H7 (cell line): ENCODE data around the gene CELF6. TPM values are rescaled to one million over a fixed set of nuclear protein-coding genes. Genes with fewer than 3 reads are reported as not detected.

Source experiments
- DNase-seq: peaks from one replicate; pipeline ENCODE4 v3.0.0; 2012
- H3K27me3 ChIP-seq: 2 replicates; pipeline ENCODE4 v1.6.0; 2011; ENCODE audit warnings: mild to moderate bottlenecking, low read length; ENCODE audit not compliant: control insufficient read depth, insufficient read depth
- H3K36me3 ChIP-seq: replicated peaks from 2 replicates; pipeline ENCODE4 v1.5.1; 2011; ENCODE audit warnings: low read length; ENCODE audit not compliant: control insufficient read depth, insufficient read depth
- H3K4me3 ChIP-seq: 2 replicates; pipeline ENCODE4 v1.5.1; 2011; ENCODE audit warnings: low read depth, mild to moderate bottlenecking, control low read depth, low read length, moderate library complexity; ENCODE audit not compliant: insufficient read depth
- total RNA-seq: library from RNA; depleted of rRNA; stranded (reverse); fragments of >200 nt; shearing (Covaris generic); gene quantifications from 2 replicates; pipeline ENCODE4 v1.2.3, GENCODE V29; 2014; rRNA removed

CELF6 gene
- 0.21 TPM in 1 of 2 replicates, not detected in the other for total RNA-seq

GRCh38 chr15:72319985-72320671 is at the start of gene CELF6:
Gene CELF6 (minus strand): TSS chr15:72320157. CDS start chr15:72319874, 283 bp downstream.
- Histone ChIP-seq H3K27me3 (peaks cover 37% of the 10 kb centered on the region), H3K4me3 (peak within 1 kb of the TSS; percentile 47), H3K36me3 (no peaks in the 10 kb centered on the region)
- DNase-seq = peak; percentile 99

GRCh38 chr15:72368899-72369298 is 48.9 kb upstream of the CELF6 start:
- H3K27me3 ChIP-seq = no peaks in the 10 kb centered on the region
- no peak for DNase-seq
- H3K36me3 ChIP-seq = no peaks in the 10 kb centered on the region
- no peak overlapping the region for H3K4me3 ChIP-seq

GRCh38 chr15:72368325-72368724 is 48.4 kb upstream of the CELF6 start:
- Histone ChIP-seq H3K27me3 (no peaks in the 10 kb centered on the region), H3K4me3 (no peak overlapping the region), H3K36me3 (no peaks in the 10 kb centered on the region)
- DNase-seq = no peak

- H3K27me3 ChIP-seq = no peaks in the 10 kb centered on the region
- H3K36me3 ChIP-seq = no peaks in the 10 kb centered on the region
- DNase-seq = no peak
- no peak overlapping the region for H3K4me3 ChIP-seq
Measured at GRCh38 chr15:72365844-72366243, 45.9 kb upstream of the CELF6 start.

GRCh38 chr15:72361176-72361575 is 41.2 kb upstream of the CELF6 start:
- no peak overlapping the region for H3K4me3 ChIP-seq
- no peaks in the 10 kb centered on the region for H3K27me3 ChIP-seq
- H3K36me3 ChIP-seq = no peaks in the 10 kb centered on the region
- no peak for DNase-seq

- Histone ChIP-seq H3K4me3 (no peak overlapping the region), H3K36me3 (peaks cover 3% of the 10 kb centered on the region), H3K27me3 (no peaks in the 10 kb centered on the region)
- no peak for DNase-seq
Measured at GRCh38 chr15:72358650-72359171, 38.8 kb upstream of the CELF6 start.

GRCh38 chr15:72358121-72358520 is 38.2 kb upstream of the CELF6 start:
- DNase-seq = no peak

GRCh38 chr15:72354496-72354895 is 34.5 kb upstream of the CELF6 start:
- no peaks in the 10 kb centered on the region for H3K27me3 ChIP-seq
- no peak overlapping the region for H3K4me3 ChIP-seq
- no peak for DNase-seq
- peaks cover 5% of the 10 kb centered on the region for H3K36me3 ChIP-seq

More at GRCh38 chr15:72358121-72358520, 38.2 kb upstream of the CELF6 start:
- Histone ChIP-seq H3K27me3 (no peaks in the 10 kb centered on the region), H3K4me3 (no peak overlapping the region), H3K36me3 (peaks cover 3% of the 10 kb centered on the region)

GRCh38 chr15:72353266-72353665 is 33.3 kb upstream of the CELF6 start:
- Histone ChIP-seq H3K4me3 (no peak overlapping the region), H3K36me3 (peaks cover 5% of the 10 kb centered on the region), H3K27me3 (no peaks in the 10 kb centered on the region)
- DNase-seq = no peak

- no peak for DNase-seq
- H3K36me3 ChIP-seq = peaks cover 15% of the 10 kb centered on the region
- H3K4me3 ChIP-seq = no peak overlapping the region
- H3K27me3 ChIP-seq = no peaks in the 10 kb centered on the region
Measured at GRCh38 chr15:72345806-72346205, 25.8 kb upstream of the CELF6 start.

- peaks cover 15% of the 10 kb centered on the region for H3K36me3 ChIP-seq
- H3K4me3 ChIP-seq = no peak overlapping the region
- H3K27me3 ChIP-seq = no peaks in the 10 kb centered on the region
Measured at GRCh38 chr15:72345280-72345679, 25.3 kb upstream of the CELF6 start.

GRCh38 chr15:72344602-72345001 is 24.6 kb upstream of the CELF6 start:
- H3K36me3 ChIP-seq = peaks cover 13% of the 10 kb centered on the region
- DNase-seq = no peak
- H3K4me3 ChIP-seq = no peak overlapping the region
- H3K27me3 ChIP-seq = no peaks in the 10 kb centered on the region

More at GRCh38 chr15:72345280-72345679, 25.3 kb upstream of the CELF6 start:
- no peak for DNase-seq

GRCh38 chr15:72342385-72342784 is 22.4 kb upstream of the CELF6 start:
- no peak overlapping the region for H3K4me3 ChIP-seq
- peak; percentile 83 for DNase-seq
- H3K36me3 ChIP-seq = peaks cover 12% of the 10 kb centered on the region

GRCh38 chr15:72341361-72341760 is 21.4 kb upstream of the CELF6 start:
- Histone ChIP-seq H3K36me3 (peaks cover 9% of the 10 kb centered on the region), H3K4me3 (no peak overlapping the region), H3K27me3 (no peaks in the 10 kb centered on the region)
- peak; percentile 73 for DNase-seq

More at GRCh38 chr15:72342385-72342784, 22.4 kb upstream of the CELF6 start:
- no peaks in the 10 kb centered on the region for H3K27me3 ChIP-seq

- peaks cover 4% of the 10 kb centered on the region for H3K36me3 ChIP-seq
- no peak for DNase-seq
- H3K4me3 ChIP-seq = no peak overlapping the region
- no peaks in the 10 kb centered on the region for H3K27me3 ChIP-seq
Measured at GRCh38 chr15:72340366-72340765, 20.4 kb upstream of the CELF6 start.
